GM21737 (cell line): Measurements from ENCODE around the gene ITGAE.
A peak's percentile ranks its signal among the peaks of the same experiment; 100 is the strongest.

Experiments
- ATAC-seq: cut with Tn5 transposase; IDR thresholded peaks from one replicate; pipeline ENCODE4 v1.9.1; 2021; ENCODE audit warnings: mild to moderate bottlenecking, moderate library complexity; ENCODE audit not compliant: unreplicated experiment

ITGAE gene

DNA sequence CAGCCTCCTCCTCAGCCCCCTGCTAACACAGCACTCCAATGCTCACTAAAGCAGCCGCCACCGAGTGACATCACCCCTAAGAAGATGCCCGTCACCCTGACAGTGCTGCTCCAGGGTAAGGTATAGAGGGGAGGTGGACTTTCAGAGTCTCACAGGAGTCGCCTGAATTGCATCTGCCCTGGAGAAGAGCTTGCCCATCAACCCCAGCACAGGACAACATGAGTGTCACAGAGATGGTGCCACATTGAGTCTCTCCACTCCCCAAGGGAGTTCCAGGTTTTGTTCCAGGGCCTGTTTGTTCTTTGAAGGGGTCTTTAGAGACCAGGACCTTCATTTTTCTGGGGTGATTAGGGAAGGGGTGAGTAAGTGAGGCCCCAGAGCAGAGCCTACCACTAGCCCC is 102.8 kb downstream of the ITGAE start:
- ATAC-seq = no peak

DNA sequence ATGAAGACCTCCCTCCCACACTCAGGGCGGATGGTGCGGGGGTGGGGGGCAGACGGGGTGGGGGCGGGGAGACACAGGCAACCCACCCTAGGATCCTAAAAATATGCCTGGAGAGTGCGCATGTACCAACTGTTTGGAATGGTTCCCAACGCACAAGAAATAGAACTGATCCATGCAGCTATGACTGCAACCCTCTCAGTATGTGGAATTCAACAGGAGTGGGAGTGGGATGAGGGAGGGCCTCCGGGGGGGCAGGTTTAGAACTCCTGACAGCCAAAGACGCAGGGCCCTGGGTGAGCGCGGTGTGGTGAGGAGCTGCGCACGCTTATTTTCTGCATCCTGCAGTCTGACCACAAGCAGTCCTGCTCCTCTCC is 103.9 kb downstream of the ITGAE start:
- ATAC-seq = no peak

DNA sequence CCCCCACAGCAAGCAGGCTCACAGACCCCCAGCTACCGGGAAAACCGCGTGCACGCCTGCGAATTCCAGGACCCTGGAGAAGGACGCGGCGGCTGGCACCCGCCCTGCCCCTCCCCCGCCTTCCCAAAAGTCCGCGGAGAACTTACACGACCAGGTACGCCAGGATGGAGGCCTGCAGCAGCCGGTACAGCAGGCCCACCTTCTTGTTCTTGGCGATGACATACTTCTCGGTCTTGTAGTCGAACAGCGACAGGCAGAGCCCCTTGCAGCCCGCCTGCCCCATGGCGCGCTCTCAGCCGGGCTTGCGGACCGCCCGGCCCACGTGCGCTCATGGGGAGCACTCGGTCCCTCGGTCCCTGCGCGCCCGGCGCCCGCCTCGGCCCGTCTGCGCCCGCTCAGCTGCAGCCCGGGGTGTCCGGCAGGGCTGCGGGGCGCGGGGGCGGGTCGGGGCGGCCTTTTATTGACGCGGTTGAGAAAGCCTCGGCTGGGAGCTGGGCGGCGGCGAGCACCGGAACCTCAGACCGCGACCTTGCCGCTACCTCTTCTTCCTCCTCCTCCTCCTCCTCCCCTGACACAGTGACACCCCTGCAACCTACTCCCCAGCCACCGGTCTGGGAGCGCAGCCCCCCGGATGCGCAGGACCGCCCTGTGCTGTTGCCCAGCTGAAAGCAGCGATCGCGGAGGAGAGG is 105.1 kb downstream of the ITGAE start, which contains the start of gene P2RX5:
TSS of gene P2RX5 (minus strand) at position 433 of the 689 bp plus-strand sequence. CDS start at position 283, 150 bp downstream.
- ATAC-seq = no peak

DNA sequence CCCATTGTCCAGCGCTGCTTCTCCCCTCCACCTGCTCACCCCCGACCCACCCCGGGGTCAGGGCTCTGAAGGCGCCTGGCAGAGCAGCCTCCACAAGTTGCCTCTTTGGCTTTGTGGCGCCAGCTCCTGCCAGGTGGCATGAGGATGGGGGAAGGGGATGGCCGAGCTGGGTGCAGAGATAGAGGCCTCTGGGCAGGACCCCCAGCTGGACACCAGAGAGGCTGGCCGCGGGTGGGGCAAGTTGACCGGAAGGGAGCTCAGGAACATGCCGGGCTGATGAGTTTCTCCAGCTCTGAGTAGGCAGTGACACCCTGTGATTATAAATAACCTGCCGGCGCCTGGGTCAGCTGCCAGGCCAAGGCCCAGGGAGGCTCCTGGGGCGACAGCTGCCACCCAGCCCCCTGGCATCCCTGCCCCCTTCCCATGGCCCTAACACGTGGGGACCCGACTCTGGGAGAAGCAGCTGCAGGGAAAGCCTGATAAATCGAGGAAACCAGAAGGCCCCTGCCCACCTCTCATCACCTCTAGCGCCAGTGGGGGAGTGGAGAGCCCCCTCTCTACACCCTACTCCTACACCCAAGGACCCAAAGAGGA is 105.8 kb downstream of the ITGAE start:
- no peak for ATAC-seq

DNA sequence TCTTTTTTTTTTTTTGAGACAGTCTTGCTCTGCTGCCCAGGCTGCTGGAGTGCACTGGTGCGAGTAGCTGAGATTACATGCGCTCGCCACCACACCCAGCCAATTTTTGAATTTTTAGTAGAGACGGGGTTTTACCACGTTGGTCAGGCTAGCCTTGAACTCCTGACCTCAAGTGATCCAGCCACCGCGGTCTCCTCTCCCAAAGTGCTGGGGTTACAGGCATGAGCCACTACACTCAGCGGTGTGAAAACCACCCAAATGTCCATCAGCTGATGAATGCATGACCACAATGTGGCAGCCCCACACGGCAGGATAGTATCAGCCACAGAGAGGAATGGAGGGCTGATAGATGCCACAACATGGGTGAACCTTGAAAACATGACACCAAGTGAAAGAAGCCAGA is 107.2 kb downstream of the ITGAE start:
- peak; percentile 52 for ATAC-seq

DNA sequence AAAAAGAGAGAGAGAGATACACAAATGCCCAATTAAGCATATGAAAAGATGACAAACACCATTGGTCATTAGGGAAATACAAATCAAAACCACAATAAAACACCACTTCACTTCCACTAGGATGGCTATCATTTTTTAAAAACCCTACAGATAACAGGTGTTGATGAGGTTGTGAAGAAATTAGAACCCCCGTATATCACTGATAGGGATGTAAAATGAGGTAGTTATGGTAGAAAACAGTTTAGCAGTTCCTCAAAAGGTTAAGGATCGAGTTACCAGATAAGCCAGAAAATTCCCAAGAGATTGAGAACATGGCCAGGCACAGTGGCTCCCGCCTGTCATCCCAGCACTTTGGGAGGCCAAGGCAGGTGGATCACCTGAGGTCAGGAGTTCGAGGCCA is 107.8 kb downstream of the ITGAE start:
- ATAC-seq = no peak

DNA sequence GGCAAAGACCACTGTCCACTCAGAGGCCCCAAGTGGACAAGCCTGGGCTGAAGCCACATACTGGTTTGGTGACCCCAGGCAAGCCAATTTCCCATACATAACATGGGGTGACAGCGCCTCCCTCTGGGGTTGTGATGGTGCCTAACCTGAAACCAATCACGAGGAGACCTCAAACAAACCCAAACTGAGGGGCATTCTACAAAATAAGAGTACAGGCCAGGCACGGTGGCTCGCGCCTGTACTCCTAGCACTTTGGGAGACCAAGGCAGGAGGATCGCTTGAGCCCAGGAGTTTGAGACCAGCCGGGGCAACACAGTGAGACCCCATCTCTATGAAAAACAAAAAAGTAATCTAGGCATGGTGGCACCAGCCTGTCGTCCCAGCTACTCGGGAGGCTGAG is 108.6 kb downstream of the ITGAE start:
- ATAC-seq = no peak

DNA sequence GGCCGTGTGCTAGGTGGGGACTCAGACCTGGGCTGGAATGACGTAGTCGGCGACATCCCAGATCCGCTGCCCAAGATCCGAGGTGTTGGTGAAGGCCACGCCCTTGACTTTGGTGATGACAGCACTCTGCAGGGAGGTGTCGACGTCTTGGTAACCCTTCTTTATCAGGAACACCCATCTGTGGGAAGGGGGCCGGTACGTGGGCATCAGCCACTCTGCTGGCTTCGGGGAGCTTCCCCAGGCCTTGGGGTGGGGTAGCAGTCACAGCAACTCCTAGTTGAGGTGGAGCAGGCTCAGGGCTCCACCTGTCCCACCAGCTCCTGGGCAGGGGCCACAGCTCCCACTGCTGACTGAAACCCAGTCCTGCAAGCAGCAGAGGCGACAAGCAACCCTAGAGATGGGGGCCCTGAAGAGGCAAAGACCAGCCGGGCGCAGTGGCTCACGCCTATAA is 109.3 kb downstream of the ITGAE start:
- ATAC-seq = no peak

DNA sequence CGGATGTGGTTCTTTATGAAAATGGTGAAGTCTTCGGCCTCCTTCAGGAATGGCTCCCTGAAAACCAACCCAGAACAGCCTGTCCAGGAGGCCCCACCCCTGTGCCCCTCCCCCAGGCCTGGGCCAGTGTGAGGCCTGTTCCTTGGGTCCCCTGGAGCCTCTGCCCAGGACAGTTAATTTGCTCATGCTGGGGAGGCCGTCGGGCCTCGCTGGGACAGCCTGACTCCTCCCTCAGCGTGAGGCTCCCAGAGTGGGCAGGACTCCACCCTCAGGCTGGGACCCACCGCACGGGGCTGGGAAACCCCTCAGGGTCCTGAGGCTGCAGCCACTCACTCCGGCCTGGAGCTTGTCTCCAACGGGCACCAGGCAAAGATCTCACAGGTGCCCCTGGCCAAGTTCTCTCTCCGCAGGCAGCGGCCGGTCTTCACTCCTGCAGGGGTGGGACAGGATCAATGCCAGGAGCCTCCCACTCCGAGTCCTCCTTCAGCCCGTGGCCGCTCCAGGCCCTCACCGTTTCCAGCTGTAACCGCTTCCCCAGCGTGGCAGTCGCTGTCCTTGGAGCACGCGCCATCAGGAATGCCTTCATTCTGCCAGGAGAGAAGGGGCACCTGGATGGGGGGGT is 110.8 kb downstream of the ITGAE start:
- no peak for ATAC-seq

DNA sequence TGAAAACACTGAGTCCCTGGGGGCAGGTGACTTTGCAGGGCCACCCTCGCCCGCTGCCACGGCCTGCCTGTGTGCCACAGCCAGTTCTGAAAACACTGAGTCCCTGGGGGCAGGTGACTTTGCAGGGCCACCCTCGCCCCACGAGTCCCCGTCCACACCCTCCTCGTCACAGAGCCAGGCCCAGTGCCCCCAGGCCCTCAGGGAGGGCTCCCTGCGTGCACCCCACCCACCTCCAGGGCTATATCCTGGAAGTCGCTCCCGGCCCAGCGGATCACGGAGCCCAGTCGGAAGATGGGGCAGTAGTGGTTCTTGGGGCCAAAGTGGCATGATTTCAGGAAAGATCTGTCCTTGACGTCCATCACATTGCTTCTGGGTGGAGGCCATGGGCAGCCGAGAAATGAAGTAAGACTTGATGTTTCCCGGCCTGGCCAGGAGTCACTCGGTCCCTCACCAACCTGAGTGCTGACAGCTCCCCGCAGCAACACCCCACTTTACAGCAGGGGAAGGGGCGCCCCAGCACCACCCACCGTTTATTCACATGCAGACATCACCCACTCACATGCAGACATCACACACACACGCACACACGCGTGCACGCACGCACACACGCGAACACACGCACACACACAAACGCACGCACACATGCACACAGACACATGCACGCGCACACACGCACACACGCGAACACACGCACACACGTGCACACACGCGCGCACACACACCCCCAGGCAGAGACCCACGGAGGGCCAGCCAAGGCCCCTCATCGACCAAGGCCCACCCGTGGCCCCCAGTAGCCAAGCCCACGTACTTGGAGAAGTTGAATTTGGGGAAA is 111.5 kb downstream of the ITGAE start:
- ATAC-seq = no peak

DNA sequence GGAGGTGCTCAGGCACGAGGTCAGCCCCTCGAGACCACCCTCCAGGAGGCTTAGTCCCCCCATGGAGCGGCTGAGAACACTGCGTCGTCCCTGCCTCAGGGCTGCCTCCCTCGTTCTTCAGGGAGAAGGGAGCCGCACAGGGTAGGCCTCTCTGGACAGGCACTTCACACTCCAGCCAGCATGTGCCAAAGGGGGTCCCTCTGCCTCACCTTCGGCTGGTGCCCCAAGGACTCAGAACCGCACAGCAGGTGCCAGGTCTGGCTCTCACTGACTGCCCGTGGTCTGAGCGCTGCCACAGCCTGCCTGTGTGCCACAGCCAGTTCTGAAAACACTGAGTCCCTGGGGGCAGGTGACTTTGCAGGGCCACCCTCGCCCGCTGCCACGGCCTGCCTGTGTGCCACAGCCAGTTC is 112.1 kb downstream of the ITGAE start:
- no peak for ATAC-seq

DNA sequence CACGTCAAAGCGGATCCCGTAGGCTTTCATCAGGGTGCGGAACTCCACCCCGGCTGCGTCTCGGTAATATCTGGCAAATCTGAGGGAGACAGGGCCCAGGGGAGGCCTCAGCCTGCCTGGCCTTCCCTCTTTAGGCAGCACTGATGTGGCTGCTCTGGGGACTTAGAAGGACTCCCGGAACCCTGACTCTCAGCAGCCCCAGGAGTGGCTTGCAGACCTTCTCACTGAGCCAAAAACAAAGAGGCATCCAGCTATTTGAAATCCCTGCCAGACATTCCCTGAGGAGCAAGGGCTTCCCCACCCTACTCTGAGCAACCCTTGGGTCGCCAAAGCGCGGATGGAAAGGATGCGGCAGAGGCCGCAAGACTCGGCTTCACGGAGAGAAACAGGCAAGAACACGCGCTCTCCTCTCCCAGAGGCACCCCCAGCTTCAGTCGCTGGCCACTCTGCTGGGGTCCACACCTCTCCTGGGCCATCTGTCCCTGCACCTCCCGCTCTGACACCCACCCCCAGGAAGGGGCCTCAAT is 112.9 kb downstream of the ITGAE start:
- ATAC-seq = no peak

DNA sequence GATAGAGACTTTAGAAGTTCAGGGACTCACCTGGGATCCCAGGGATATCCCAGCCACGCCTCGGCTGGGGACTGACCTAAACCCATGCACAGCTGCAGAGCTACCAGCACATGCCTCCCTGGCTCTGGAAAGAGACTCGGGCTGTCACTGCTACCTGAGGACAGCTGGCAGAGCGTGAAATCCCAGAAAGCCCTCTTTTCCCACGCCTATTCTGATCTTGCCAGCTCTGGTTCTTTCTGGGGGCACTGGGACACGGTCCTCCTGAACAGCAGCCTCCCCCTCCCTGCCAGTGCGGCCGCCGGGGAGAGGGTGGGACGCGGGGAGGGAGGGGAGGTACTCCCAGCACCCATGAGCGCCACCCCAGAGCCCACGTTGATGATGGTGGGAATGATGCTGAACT is 115.8 kb downstream of the ITGAE start:
- no peak for ATAC-seq

DNA sequence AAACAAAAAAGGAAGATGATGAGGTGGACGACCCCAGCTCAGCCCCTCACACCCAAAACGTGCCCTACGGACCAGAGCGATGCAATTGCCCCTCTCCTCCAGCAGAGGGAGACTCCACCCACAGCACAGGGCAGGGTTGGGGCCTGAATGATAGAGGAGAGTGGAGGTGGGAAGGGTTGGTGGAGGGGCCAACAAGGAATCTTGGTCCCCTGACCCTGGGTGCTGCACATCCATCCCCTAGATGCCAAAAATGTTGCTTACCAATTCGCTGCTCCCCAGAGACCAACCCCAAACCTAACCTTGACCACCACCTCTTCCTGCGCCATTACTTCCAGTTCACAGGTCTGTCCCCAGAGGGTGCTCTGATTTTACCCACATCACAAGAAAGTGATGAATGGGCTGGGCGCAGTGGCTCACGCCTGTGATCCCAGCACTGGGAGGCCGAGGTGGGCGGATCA is 117.9 kb downstream of the ITGAE start:
- no peak for ATAC-seq

DNA sequence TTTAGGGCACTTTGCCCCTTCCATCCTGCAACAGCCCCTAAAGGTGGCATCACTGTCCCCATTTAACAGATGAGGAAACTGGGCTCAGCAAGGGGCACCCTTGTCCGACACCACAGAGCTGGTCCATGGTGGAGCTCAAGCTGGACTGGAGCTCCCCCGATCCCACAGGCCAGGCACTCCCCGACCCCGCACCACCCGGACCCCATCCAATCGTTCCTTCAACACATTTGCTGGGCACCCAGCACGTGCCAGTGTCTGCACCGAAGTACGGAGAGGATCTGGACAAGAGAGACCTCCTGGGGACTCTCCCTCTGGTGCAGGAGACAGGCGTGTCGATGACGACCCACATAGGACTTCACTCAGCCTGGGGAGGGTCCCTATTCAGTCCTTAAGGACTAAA is 119.0 kb downstream of the ITGAE start:
- ATAC-seq = no peak

DNA sequence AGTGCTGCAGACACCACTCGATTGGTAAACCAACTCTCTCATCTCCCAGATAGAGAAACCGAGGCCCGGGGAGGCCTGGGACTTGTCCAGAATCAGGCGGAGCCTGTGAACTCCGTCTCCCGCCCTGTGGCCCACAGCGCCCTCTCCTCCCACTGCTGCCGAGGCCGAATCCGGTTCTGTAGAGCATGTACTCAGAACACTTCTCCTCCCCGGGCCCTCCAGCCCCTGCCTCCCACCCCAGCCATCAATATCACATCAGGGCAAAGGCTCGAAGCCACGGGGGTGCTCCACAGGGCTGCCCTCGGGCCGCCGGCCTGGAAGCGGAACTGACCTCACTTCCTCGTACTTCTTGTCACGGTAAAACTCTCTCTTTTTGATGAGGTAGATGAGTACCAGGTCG is 119.4 kb downstream of the ITGAE start:
- ATAC-seq = no peak

DNA sequence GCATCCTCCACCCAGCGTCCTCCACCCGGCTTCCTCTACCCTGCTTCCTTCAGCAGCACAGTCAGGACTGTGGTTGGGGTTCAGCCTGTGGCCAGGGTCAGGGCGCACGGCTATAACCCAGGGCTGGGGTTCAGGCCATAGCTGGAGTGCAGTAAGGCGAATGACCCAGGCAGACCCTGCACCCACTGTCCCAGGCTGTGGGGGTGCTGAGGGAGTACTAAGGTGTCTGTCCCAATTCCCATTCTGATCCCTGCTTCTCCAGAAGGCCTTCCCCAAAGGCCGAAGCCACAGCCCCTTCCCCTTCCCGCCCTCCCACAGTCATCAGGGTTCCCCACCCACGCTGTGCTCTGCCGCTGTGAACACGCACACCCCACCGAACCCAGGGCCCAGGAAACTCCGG is 119.9 kb downstream of the ITGAE start:
- ATAC-seq = no peak

DNA sequence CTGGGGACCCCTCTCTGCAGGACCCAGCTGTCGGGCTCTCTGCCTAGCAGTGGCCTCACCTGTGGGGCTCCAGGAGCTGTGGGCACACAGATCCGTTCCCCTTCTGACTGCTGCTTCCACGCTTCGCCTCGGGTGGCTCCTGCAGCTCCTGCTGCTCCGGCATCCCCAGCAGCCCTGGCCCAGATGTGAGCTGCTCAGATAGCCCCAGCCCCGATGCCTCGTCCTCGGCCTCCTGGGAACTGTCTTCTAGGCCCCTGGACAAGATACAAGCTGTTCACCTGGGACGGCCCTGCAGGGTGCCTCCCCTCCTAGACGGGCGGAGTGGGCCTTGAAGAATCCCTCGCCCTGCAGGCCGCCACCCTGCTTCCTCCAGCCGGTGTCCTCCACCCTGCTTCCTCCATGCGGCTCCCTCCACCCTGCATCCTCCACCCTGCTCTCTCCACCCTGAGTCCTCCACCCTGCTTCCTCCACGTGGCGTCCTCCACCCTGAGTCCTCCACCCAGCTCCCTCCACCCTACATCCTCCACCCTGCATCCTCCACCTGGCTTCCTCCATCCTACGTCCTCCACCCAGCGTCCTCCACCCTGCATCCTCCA is 121.4 kb downstream of the ITGAE start:
- no peak for ATAC-seq

DNA sequence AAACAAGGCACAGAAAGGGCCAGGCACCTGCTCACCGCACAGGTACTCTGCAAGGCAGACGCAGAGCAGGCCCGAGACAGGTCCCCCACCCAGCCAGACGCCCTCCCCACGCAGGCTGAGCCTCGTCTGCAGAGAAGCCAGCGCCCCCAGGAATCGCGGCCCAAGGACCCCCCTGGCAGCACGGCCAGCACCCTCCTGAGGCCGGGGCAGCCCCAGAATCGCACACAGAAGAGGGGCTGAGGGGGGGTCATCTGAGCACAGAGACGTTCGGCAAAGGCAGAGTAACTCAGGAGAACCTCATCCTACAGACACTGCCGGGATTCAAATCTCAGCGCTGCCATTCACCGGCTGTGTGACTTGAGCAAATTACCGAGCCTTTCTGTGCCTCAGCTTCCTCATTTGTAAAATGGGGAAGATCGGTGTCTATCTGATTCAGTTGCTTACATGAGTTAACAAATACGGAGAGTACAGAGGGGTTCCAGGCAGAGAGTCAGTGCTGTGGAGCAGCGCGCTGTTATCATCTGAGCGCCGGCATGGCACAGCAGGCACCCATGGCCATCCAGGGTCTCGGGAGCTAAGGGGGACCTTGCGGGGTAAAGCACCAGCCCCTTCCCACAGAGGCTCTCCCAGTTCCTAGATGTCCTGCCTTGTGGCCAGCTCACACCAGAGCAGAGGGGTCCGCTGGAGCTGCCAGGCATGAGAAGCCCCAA is 122.0 kb downstream of the ITGAE start:
- ATAC-seq = no peak
